Transverse colon (tissue), 4 donors: ENCODE data around the gene ULK4. TPM values are rescaled to one million over a fixed set of nuclear protein-coding genes. Genes with fewer than 3 reads are reported as not detected.
"Not testable (repeated sequence)": the region's sequence is repeated elsewhere in the genome, so short reads cannot be mapped to it uniquely, and the experiment has no call there.

Experiments used
- DNase-seq: peaks from one replicate; pipeline ENCODE4 v3.0.0-alpha.2; 2019
- H3K27ac ChIP-seq, 4 donors: fragments of 200-600 bp; sonication (generic); 2 replicates each; pipeline ENCODE4 v1.5.1; 2016 to 2018; ENCODE audit warnings: inconsistent platforms in 4 of 4
- H3K27me3 ChIP-seq: fragments of 200-600 bp; sonication (generic); 2 replicates; pipeline ENCODE4 v1.5.1; 2017; ENCODE audit warnings: inconsistent platforms
- H3K36me3 ChIP-seq, 4 donors: fragments of 200-600 bp; sonication (generic); 2 replicates each; pipeline ENCODE4 v1.5.1; 2017 to 2019; ENCODE audit warnings: inconsistent platforms in 4 of 4
- H3K4me1 ChIP-seq, 4 donors: fragments of 200-600 bp; sonication (generic); 2 replicates each; pipeline ENCODE4 v1.5.1; 2017 to 2020; ENCODE audit warnings: inconsistent platforms in 4 of 4
- H3K4me3 ChIP-seq, 4 donors: fragments of 200-600 bp; sonication (generic); 1 replicate in 1 of 4; 2 replicates in 3 of 4; pipeline versions ENCODE4 v1.5.1 to v1.6.1; 2017 to 2019; ENCODE audit warnings: inconsistent platforms in 4 of 4
- H3K9me3 ChIP-seq, 2 donors: fragments of 200-600 bp; sonication (generic); 2 replicates each; pipeline ENCODE4 v1.5.1; 2017 to 2019; ENCODE audit warnings: inconsistent platforms in 2 of 2
- CTCF ChIP-seq, 5 experiments: fragments of 200-600 bp in 3 of 5; fragments of 450-650 bp in 2 of 5; sonication (generic) in 3 of 5; IDR thresholded peaks; 1 replicate in 2 of 5; 2 replicates in 3 of 5; pipeline ENCODE4 v1.5.1; 2016 to 2017; ENCODE audit warnings: antibody characterized with exemption in 5 of 5, inconsistent platforms in 3 of 5, mild to moderate bottlenecking in 2 of 5, moderate library complexity in 1 of 5
- EP300 ChIP-seq: sonication (generic); formaldehyde crosslinking; IDR thresholded peaks from one replicate; pipeline ENCODE4 v1.6.1; 2017; ENCODE audit warnings: antibody characterized with exemption, low read depth
- POLR2A ChIP-seq: fragments of 450-650 bp; IDR thresholded peaks from one replicate; pipeline ENCODE4 v1.6.1; 2016; ENCODE audit warnings: antibody characterized with exemption, mild to moderate bottlenecking, moderate library complexity
- POLR2AphosphoS5 ChIP-seq, 3 donors: sonication (generic); formaldehyde crosslinking; IDR thresholded peaks; one replicate each; pipeline ENCODE4 v1.6.1; 2016; ENCODE audit warnings: antibody characterized with exemption in 3 of 3
- WGBS, 2 donors: methylation state at CpG; one replicate each; pipeline ENCODE4 v1.1.5; 2018; ENCODE audit warnings: low coverage in 1 of 2; 5-methylcytosine and 5-hydroxymethylcytosine counted together
- in situ Hi-C, 4 donors: fragments of 200-750 bp; cut with MboI; loops; one replicate each; pipeline versions ENCODE4 v1.15.0 to v1.15.1; 2017; ENCODE audit warnings: low sequenced_read_pairs in 3 of 4, low pct_ligation_motif_present in 1 of 4, low pct_unique_long_range_greater_than_20kb in 1 of 4
- intact Hi-C: fragments of 100-400 bp; cut with DNase I; formaldehyde crosslinking; loops from one replicate; pipeline ENCODE4 v1.15.1; 2023; ENCODE audit warnings: low total_unique reads
- total RNA-seq, 4 donors: library from RNA; depleted of rRNA; stranded (reverse); fragments of >200 nt; gene quantifications; one replicate each; pipeline ENCODE4 v1.1.0, GENCODE V29; 2016

The ULK4 gene
- total RNA-seq, 4 donors from 2014 or later = 4.1 to 19.2 (median 11.7) TPM

- H3K9me3 ChIP-seq = no peaks in the 10 kb centered on the region
- TF ChIP-seq EP300 (no peak), POLR2AphosphoS5 (IDR thresholded peaks at IDR 0.05) (no peak), CTCF (IDR thresholded peaks at IDR 0.05) (no peak)
- WGBS, 2 donors = 100% methylated on average over 1 of the region's 1 CpG; no CpG with 5 or more reads in 1 of the 2 donors
- H3K4me3 ChIP-seq = no peak overlapping the region
- H3K4me1 ChIP-seq = no peaks in the 10 kb centered on the region
- no peak for DNase-seq
- intact Hi-C loops (no loop called here), in situ Hi-C loops (no loop called here)
- H3K36me3 ChIP-seq = no peaks in the 10 kb centered on the region
- no peak overlapping the region for H3K27ac ChIP-seq
- H3K27me3 ChIP-seq = no peaks in the 10 kb centered on the region
Measured at GRCh38 chr3:41863024-41863423, 98.9 kb downstream of the ULK4 start.

- 93 to 100% methylated on average over 2 of the region's 2 CpGs for WGBS, 2 donors
- H3K27me3 ChIP-seq, H3K36me3 ChIP-seq, H3K4me3 ChIP-seq, DNase-seq, in situ Hi-C loops, H3K4me1 ChIP-seq, H3K27ac ChIP-seq, H3K9me3 ChIP-seq, intact Hi-C loops: not testable (repeated sequence)
Measured at GRCh38 chr3:41860489-41860888, 101.4 kb downstream of the ULK4 start.

- no peak for TF ChIP-seq POLR2AphosphoS5 (IDR thresholded peaks at IDR 0.05)
- no peak for TF ChIP-seq EP300
- no peak for TF ChIP-seq CTCF (IDR thresholded peaks at IDR 0.05)
- no peak for TF ChIP-seq POLR2A
- intact Hi-C loops (no loop called here), in situ Hi-C loops (no loop called here)
- Histone ChIP-seq H3K27me3 (no peaks in the 10 kb centered on the region), H3K9me3 (no peaks in the 10 kb centered on the region), H3K36me3 (no peaks in the 10 kb centered on the region), H3K4me3 (no peak overlapping the region), H3K27ac (no peak overlapping the region), H3K4me1 (no peaks in the 10 kb centered on the region)
- DNase-seq = no peak
- 83 to 95% methylated on average over 6 of the region's 6 CpGs for WGBS, 2 donors
Measured at GRCh38 chr3:41854956-41855355, 106.9 kb downstream of the ULK4 start.

DNA sequence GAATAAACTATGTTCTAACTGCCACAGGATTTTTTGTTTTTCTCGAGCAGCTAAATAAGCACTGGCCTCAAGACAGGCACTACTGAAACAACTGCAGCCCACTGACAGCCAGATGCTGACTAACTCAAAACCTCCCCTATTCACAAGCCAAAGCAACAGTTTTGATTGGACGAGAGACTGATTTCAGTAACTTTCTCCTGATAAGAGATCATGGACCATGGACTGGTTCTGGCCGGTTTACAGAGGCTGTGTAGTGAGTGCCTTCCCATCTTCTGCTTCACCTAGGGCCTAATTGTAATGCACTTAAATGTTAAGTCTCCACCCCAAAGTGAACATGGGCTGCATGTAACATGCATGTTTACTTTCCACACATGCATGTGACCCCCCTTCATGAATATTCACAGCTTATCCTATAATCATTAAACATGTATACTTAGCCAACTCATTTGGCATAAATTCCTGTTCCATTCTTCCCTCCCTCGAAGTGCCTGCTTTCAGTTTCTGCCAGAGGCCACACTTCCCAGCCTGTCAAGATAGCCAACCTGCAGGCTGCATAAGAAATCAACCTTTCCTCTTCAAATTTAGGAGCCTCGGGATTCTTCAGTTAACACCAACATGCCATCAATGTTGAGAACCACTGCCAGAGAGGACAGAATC is 108.2 kb downstream of the ULK4 start:
- Histone ChIP-seq H3K9me3 (no peaks in the 10 kb centered on the region), H3K4me1 (peaks cover 0 to 1% (median 0%) of the 10 kb centered on the region in 4 donors), H3K27me3 (no peaks in the 10 kb centered on the region), H3K4me3 (no peak overlapping the region), H3K36me3 (no peaks in the 10 kb centered on the region), H3K27ac (peak overlapping the region in 1 of 4 donors; percentile 30)
- WGBS, 2 donors = 54 to 78% methylated on average over 3 to 5 of the region's 5 CpGs
- no peak for TF ChIP-seq POLR2AphosphoS5 (IDR thresholded peaks at IDR 0.05)
- TF ChIP-seq POLR2A = no peak
- TF ChIP-seq CTCF (IDR thresholded peaks at IDR 0.05) = no peak
- TF ChIP-seq EP300 = no peak
- DNase-seq = no peak
- in situ Hi-C loops (no loop called here), intact Hi-C loops (no loop called here)
